HG02870 (cell line): ENCODE results near the gene LDB3.

Source experiments
- ATAC-seq: cut with Tn5 transposase; IDR thresholded peaks from one replicate; pipeline ENCODE4 v1.9.1; 2021; ENCODE audit warnings: mild to moderate bottlenecking, moderate library complexity; ENCODE audit not compliant: unreplicated experiment

Gene LDB3

GRCh38 chr10:86663576-86664339, 4.6 kb upstream of the LDB3 start:
- no peak for ATAC-seq

DNA sequence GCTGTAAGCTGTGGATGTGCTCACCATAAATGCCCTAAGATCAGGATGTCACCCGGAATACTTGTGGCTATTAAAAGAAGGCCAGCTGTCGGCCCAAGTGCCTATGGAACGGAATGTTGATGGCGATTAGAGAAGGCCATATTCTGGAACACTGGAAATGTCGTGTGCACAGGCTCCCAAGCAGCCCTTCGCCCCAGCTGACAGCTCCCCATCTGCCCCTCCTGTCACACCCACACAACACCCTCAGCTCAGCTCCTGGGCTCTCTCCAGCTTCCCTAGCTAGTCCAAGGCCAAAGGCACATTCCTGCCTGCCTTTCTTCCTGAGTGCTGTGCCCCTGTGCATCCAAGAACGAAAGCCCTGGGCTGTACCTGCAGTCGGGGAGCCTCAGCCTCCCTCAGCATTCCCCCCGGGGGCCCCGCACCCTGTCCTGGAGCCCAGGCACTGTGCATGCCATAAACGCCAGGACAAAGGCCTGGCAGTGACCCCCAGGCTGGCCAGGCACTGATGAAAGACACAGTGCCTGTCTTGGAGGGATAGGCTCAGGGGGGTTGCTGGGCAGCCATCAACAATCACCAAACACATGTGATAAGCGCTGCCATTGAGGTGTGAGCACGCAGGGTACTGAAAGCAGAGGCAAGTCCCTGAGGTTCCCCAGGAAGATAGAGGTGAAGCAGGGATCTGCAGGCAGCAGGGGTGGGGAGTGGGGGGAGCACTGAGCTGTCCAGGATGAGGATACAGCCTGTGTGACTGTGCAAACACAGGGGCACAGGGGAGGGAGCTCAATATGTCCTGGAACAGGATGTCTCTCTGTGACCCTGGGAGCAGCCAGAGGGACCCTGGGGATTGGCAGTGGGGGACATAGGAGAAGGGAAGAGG, 3.7 kb upstream of the LDB3 start:
- ATAC-seq = no peak

- ATAC-seq = no peak
Observed at GRCh38 chr10:86665218-86665607, 3.1 kb upstream of the LDB3 start.

GRCh38 chr10:86665868-86666267, 2.4 kb upstream of the LDB3 start:
- no peak for ATAC-seq

- no peak for ATAC-seq
Observed at GRCh38 chr10:86666538-86666937, 1.8 kb upstream of the LDB3 start.

DNA sequence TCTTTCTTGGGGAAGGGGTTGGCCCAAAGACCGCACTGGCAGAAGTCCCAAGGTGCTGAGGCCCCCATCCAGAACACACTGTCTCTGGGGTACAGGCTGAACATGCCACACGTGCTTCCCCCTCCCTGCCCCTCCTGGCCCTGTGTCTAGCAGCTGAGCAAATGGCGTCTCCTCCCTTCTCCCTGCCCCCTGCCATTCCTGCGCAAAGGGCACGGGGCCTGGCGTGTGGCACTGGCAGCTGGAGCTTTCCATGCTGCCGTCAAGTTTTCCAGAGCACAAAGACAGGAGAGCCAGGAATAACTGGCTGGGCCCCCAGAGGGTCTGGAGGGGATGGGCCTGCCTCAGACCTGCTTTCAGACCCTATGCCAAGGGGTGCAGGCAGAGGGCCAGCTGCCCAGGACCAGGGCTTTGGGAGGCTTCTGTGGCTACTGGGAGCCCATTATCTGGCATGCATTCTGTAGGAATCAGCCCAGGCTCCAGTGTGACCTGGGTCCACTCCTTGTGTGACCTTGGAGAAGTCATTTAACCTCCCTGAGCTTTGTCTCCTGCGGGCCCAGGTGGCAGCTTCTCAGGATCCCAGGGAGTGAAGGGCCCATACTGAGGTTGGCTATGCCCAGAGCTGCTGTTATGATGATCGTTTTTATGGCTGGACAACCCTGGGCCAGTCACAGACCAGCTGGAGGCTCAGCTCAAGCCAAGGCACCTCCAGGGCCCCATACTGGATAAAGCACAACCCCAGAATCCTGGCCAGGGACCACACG, 710 bp upstream of the LDB3 start:
- no peak for ATAC-seq

DNA sequence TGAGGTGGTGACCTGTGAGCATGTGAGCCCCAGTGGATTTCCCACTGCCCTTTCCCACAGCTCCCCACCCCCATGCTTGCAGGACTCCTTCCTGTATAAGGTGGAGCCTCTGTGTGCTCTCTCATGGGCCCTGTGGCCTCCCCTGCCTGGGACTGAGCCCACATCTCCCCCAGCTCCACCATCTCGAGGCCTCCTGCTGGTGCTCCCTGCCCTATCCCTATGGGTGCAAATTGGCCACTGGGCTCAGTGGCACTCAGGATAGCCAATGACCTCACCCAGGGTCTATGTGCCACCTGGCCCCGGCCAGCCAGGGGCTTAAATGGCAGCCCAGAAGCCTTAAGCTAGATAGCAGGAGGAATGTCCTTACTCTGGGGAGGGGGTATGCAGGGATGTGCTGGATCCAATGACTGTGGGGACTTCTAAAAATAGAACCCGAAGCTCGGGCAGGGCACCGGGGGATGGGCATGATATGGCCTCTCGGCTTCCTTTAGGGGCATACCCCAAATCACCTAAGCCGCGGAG, 2.0 kb downstream of the LDB3 start:
- no peak for ATAC-seq

DNA sequence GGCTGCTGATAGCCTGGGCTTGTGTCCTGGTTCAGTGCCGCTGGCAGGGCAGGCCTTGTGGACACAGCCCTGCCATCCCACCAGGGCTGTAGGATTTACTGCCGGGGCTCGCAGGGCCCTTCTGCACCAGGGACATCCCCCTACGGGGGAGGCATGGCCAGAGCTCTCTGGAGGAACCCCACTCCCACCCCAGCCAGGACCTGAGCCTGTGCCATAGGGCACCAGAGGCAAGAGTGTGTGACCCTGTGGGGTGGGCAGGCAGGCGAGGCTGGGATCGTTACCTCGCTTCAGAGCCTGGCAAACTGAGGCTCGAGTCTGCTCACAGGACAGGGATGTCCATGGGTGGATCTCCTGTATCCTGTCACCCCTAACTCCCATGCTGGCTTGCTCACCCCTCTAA, 2.6 kb downstream of the LDB3 start:
- ATAC-seq = no peak

GRCh38 chr10:86671419-86671818, 3.1 kb downstream of the LDB3 start:
- no peak for ATAC-seq

GRCh38 chr10:86671985-86672710, 3.8 kb downstream of the LDB3 start:
- no peak for ATAC-seq

DNA sequence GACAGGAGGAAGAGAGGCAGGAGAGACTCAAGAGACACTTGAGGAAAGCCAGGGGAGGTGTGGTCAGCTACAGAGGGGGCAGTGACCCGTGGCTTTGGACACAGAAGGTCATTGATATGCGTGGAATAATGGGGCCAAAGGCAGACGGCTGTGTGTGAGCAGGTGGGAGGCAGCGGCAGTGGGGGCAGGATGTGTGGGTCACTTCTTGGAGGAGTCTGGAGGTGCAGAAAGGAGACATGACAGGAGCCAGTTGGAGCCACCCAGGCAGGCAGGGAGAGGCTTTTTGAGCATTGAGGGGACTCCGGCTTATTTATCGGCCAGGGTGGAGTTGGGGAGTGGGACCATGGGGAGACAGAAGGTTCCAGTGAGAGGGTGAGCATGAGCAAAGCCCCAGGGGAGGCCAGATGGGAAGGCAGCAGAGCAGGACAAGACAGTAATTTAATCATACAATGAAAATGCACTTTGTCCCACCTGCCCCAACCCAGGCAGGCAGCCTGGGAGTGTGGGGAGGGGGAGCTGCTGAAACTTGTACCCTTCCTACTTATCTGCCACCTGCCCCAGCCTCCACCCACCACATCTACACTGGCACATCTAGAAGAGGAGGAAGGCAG, 5.0 kb downstream of the LDB3 start:
- ATAC-seq = no peak

GRCh38 chr10:86673827-86674581, 5.7 kb downstream of the LDB3 start:
- no peak for ATAC-seq

- no peak for ATAC-seq
Observed at GRCh38 chr10:86674912-86675311, 6.6 kb downstream of the LDB3 start.

GRCh38 chr10:86677374-86677773, 9.1 kb downstream of the LDB3 start:
- no peak for ATAC-seq

GRCh38 chr10:86678999-86679792, 10.9 kb downstream of the LDB3 start:
- ATAC-seq = peak; percentile 55

DNA sequence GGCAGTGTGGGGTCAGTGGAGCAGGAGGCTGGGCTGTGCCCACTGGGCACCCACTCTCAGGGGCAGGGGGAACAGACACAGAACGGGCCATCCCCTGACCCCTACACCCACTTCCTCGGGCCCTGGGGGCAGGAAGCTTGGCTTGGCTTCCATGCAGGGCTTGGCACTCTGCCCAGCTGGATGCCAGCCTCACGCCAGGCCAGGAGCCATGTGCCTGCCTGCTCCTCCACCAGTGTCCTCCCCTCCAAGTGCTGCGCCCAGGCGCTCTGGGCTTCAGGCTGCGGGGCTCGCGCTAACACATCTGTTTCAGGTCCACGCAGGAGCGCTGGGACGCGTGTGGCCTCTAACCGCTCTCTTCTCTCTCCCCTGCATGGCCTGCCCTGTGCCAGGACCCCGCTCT, 12.7 kb downstream of the LDB3 start:
- no peak for ATAC-seq

DNA sequence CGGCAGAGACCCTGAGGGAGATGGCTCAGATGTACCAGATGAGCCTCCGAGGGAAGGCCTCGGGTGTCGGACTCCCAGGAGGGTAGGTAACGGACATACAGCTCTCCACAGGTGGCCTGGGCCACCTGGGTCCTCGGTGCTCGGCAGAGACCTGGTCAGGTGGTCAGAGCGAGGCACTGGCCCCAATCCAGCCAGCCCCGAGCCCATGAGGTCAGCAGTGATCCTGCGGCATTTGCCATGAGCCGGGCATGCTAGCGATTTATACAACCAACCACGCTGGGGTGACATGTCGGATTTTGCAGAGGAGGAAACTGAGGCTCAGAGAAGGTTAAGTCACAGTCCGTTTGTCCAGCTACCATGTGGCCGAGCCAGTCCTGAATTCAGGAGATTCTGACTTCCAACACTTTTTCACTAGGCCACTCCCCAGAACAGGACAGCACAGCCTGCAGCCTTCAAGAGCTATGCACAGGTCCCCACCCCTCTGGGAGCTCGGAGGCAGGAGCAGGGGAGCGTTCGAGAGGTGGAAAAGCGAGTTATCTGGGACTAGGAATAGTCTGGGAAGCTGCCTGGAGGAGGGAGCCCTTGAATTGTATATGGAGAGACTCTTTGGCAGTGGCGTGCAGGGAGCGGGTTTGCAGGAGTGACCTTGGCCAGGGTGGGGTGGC, 13.5 kb downstream of the LDB3 start:
- no peak for ATAC-seq

DNA sequence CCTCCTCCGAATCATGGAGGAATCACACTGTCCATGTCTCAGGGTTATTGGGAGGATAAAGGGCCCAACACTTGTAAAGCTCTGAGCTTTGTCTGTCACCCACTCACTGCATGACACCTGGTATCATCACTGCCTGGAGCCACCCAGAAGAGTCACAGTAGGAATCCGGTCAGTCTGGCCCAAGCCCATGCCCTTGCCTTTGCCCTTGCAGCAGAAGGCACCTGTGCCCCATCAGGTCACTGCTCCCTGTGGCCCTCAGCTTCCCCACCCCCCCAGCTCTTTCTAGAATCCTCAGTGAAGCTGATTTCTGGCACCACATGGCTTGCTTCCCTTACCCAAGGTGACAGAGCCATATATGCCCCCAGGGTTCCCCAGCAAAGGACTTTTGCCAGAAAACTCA, 14.4 kb downstream of the LDB3 start:
- no peak for ATAC-seq
